CD4-positive, alpha-beta T cell treated with Interferon alpha-2 for 1 hour (primary cell): ENCODE measurements around the gene WASL.
"Not testable (repeated sequence)": the region's sequence is repeated elsewhere in the genome, so short reads cannot be mapped to it uniquely, and the experiment has no call there.

Source experiments
- DNase-seq, 2 donors: peaks; one replicate each; pipeline ENCODE4 v3.0.0-alpha.2; 2020 to 2022

WASL gene

GRCh38 chr7:123748734-123749536 lies at the start of gene WASL:
WASL (minus strand) TSS chr7:123749003; CDS start chr7:123748734, 269 bp downstream.
- DNase-seq, result peak; percentile 86 to 93

GRCh38 chr7:123797673-123798531 lies 49.1 kb upstream of the WASL start:
- DNase-seq, result peak in 1 of 2 donors; percentile 5

GRCh38 chr7:123796568-123796967 lies 47.8 kb upstream of the WASL start:
- no peak for DNase-seq

- no peak for DNase-seq
These were observed 47.1 kb upstream of the WASL start for GRCh38 chr7:123795917-123796316.

GRCh38 chr7:123795116-123795515 lies 46.3 kb upstream of the WASL start:
- DNase-seq, result not testable (repeated sequence)

GRCh38 chr7:123792547-123792946 lies 43.7 kb upstream of the WASL start:
- no peak for DNase-seq

- no peak for DNase-seq
These were observed 42.2 kb upstream of the WASL start for GRCh38 chr7:123791001-123791400.

- DNase-seq, result no peak
These were observed 41.0 kb upstream of the WASL start for GRCh38 chr7:123789817-123790216.

GRCh38 chr7:123789206-123789784 lies 40.5 kb upstream of the WASL start:
- no peak for DNase-seq

GRCh38 chr7:123788584-123788983 lies 39.8 kb upstream of the WASL start:
- no peak for DNase-seq

GRCh38 chr7:123787220-123788007 lies 38.6 kb upstream of the WASL start:
- DNase-seq, result no peak

- DNase-seq, result no peak
These were observed 35.5 kb upstream of the WASL start for GRCh38 chr7:123784263-123784662.

GRCh38 chr7:123783820-123784219 lies 35.0 kb upstream of the WASL start:
- no peak for DNase-seq

GRCh38 chr7:123782071-123782798 lies 33.4 kb upstream of the WASL start:
- no peak for DNase-seq

- DNase-seq, result not testable (repeated sequence)
These were observed 31.7 kb upstream of the WASL start for GRCh38 chr7:123780472-123780871.

- no peak for DNase-seq
These were observed 25.7 kb upstream of the WASL start for GRCh38 chr7:123774496-123774895.

GRCh38 chr7:123773481-123773880 lies 24.7 kb upstream of the WASL start:
- DNase-seq, result no peak

GRCh38 chr7:123772652-123773051 lies 23.8 kb upstream of the WASL start:
- no peak for DNase-seq

- no peak for DNase-seq
These were observed 23.0 kb upstream of the WASL start for GRCh38 chr7:123771846-123772245.

GRCh38 chr7:123771256-123771655 lies 22.5 kb upstream of the WASL start:
- no peak for DNase-seq

- DNase-seq, result peak; percentile 32 to 33
These were observed 21.6 kb upstream of the WASL start for GRCh38 chr7:123770378-123770777.

GRCh38 chr7:123769371-123769770 lies 20.6 kb upstream of the WASL start:
- no peak for DNase-seq
